CD1c-positive myeloid dendritic cell (primary cell): ENCODE data around the gene PKN1.

ENCODE experiments used
- DNase-seq: peaks from one replicate; pipeline ENCODE4 v3.0.0-alpha.2; 2016; ENCODE audit errors: extremely low spot score

The PKN1 gene

DNA sequence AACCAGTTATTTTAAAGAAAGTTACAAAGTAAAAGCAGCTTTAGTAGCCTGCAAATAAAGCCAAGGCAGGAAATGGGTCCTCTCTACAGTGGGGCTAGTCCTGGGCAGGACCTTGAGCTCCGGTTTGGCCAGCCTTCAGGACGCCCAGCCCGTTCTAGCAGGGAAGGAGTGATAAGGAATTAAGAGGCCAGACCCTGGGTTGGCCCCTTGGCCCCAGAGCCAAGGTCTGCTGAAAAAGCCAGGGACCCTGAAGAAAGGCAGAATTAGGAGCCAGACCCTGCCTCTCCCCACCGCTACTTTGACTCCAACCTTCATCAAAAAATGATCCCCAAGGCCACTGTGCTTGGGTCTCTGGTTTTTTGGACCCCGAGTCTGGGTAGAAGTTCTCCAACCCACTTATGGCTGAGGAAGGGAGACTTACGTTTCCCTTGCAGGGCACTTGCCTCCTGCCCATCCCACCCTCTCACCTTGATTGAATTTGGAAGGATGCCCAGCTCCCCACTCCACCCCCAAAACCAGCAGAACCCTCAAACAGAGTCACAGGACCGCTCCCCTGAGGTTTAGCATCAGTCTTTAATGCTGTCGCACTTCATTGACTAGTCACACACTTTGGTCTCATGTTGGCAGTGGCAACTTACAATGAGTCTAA, 81.2 kb downstream of the PKN1 start:
- no peak for DNase-seq

DNA sequence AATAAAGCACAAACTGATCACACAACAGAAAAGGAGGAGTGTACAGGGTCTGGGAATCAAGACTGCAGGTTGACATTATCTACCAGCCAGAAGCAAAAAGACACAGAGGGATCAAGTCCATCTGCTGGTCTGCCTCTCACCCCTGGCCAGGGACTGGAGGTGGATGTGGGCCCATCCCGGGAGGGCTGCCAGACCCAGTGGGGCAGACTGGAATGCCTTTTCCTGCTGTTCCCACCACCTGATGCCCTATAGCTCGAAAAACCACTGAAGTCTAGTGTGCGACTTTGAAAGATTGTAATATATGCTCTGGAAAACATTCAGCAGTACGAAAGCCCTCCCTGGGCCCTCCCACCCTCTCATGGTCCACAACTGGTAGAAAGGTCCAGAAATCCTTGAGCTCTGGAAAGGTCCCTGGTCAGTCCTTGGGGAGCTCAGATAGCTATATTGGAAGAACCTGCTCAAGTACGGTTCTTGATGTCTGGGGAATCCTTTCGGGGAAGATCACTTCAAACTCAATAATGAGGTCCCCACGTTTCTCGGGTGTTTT, 82.5 kb downstream of the PKN1 start:
- no peak for DNase-seq

DNA sequence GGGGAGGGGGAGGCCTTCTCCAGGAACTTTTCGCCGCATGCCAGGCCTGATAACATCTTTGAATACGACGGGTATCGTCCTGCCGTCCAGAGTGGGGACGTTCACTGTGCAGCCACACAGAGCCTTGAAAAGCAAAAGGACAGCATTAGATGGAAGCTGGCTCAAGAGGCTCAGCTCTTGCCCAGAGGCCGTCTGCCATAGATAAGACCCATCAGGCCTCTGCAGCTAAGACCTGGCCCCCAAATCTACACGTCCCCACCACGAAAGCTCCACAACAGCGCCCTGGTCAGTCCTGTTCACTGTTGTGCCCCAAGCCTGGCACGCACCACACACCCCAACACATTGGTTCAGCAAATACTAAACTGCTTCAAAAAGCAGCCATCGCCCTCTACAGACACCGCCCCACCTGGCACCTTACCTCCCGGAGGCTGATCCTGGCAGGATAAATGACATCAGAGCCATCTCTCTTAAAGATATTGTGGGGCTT, 83.0 kb downstream of the PKN1 start:
- DNase-seq = no peak

DNA sequence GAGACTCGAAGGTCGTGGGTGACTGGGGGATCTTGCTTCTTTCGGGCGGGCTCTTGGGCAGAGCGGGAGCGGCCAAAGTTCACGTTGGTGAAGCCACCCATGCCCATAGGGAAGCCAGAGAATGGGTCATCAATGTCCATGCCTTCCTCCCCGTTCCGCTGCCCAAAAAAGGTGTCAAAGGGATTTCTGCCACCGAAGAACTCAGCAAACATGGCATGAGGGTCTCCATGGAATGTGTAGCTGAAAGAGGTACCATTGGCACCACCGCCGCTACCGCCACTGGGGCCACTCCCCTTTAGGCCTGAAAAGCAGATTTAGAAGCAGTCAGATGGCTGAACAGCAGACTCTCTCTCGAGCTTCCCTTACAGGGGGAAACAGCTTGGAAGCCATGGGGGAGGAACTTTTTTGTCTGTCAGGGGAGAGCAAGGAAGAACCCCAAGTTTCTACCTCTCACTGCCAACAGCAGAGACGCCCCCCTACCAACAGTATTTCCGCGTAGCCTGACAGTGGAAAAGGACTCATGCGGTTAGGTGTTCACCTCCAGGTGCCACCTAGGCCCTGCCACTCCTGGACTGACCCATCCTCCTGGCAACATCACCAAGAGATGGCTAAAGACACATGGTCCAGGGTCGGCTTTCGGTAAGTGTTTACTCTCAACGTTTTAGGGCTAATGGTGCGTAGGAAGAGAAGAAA, 83.8 kb downstream of the PKN1 start:
- no peak for DNase-seq

DNA sequence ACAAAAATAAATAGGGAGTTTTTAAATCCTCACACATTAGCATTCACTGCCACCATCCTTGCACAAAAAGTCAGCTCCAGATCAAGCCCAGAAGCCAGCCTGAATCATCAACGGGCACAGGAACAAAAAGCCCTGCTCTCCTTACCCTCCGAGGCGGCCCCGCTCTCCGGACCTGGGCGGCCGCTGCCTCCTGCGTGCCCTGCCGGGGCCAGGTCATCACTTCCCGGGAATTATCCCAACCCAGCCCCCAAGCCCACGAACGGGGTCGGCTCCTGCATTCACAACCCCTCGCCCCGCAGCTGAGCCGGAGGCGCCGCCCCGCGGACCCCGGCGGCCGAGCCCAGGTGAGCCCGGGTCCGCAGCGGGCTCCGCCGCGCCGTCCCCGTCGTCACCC, 84.3 kb downstream of the PKN1 start:
- no peak for DNase-seq

DNA sequence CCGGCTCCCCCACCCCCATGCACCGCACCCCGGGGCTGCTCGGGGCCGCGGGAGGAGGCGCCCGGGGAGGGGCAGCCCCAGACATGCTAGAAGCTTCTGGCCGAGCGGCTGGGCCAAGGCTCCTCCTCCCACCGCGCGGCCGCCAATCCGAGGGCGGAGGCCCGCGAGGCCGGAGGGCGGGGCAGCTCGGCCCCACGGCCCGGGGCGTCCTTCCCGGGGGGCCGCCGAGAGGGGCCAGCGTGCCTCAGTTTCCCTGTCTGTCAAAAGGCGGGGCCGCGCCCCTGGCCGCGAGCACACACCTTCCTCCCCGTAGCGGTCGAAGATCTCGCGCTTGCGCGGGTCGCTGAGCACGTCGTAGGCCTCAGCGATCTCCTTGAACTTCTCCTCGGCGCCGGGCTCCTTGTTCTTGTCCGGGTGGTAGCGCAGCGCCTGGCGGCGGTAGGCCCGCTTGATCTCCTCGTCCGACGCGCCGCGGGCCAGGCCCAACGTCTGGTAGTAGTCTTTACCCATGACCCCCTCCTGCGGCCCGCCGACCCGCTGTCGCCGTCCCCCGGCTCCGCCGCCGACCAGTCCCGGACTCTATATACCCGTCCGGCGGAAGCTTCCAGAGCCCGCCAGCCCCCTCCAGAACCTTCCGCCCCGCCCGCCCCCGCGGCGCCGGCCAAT, 84.9 kb downstream of the PKN1 start, which contains the start of gene DNAJB1:
DNAJB1 (minus strand) TSS at position 558 of the 666 bp plus-strand sequence; CDS start at position 510, 48 bp downstream.
- DNase-seq = peak; percentile 82

DNA sequence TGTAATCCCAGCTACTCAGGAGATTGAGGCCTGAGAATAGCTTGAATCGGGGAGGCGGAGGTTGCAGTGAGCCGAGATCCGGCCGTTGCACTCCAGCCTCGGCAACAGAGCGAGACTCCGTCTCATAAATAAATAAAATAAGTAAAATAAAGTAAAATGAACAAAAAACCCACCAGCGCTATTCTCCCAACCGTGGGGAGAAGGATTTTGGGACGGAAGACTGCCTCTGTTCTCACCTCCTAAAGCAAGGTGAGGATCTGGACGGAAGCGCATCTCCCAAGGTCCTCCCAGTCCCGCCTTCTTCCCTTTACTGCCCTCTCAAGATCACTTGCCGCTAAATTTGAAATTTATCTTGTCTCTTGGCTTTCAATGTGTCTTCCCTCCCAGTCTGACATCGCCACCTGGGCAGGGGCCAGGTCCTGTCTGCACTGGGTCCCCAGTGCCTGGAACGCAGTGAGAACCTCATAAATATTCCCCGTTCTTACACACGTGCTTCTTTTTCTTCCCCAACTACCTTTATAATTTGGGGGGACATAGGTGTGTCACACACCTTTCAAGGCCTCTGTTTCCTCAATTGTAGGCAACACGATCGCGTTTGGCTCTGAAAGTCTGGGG, 86.2 kb downstream of the PKN1 start:
- no peak for DNase-seq

DNA sequence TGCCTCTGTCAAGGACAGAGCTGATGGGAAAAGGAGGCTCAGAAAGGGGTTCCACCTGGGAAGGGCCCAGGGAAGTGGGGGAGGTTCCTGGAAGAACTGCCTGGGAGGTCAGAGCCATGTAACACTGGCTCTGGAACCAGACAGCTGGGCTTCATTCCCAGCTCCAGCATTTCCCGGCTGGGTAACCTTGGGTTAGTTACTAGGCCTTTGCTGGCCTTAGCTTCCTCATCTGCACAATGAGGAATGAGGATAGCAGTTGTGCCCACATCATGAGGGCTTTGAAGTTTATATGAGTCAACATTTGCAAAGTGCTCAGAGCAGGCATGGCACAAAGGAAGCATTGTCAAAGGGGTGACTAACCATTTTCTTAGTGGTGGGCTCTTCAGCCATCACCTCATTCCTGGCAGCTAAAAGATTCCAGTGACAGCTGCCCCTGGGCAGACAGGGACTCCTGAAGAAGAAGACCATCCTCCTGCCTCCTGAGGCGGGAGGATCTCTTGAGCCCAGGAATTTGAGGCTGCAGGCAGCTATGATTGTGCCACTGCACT, 86.8 kb downstream of the PKN1 start:
- DNase-seq = peak; percentile 68

DNA sequence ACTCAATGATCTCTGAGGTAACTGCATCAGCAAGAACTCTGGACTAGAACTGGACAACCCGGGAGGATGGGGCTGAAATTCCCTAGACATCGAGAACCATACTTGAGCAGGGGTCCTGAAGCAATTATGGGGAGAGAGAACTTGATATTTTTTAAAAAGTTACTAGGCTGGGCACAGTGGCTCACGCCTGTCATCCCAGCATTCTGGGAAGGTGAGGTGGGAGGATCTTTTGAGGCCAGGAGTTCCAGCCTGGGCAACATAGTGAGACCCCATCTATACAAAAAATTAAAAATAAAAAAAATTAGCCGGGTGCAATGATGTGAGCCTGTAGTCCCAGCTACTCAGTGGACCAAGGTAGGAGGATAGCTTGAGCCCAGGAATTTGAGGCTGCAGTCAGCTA, 87.4 kb downstream of the PKN1 start:
- DNase-seq = no peak
